GM12878 (cell line): ENCODE measurements around the gene DKK1. TPM values are rescaled to one million over a fixed set of nuclear protein-coding genes. Genes with fewer than 3 reads are reported as not detected.

ENCODE experiments used
- ATAC-seq: fragments of 200-7000 bp; cut with Tn5 transposase; 3 replicates; pipeline ENCODE4 v1.9.1; 2020; ENCODE audit warnings: mild to moderate bottlenecking, moderate library complexity
- BruUV-seq: library from RNA; stranded (reverse); fragments of 400-500 nt; replicated peaks from 2 replicates; lab custom pipeline; 2021; lab: Mats Ljungman, UMichigan
- CTCF ChIA-PET: fragments of 300-600 bp; sonication (Branson Sonifier 250); formaldehyde crosslinking; extraction: SDS; loops from one replicate; lab custom pipeline; 2021; ENCODE audit warnings: inconsistent platforms; lab: Yijun Ruan, JAX
- POLR2A ChIA-PET: fragments of 350-600 bp; formaldehyde crosslinking; extraction: SDS; loops from one replicate; lab custom pipeline; 2021; ENCODE audit warnings: inconsistent platforms; lab: Charles Lee
- RAD21 ChIA-PET: fragments of 300-600 bp; sonication (Branson Sonifier 250); formaldehyde crosslinking; loops from one replicate; lab custom pipeline; 2023; ENCODE audit warnings: antibody characterized with exemption; ENCODE audit not compliant: unreplicated experiment; lab: Charles Lee
- SMC1A ChIA-PET: fragments of 300-600 bp; sonication (Branson Sonifier 250); formaldehyde crosslinking; loops from one replicate; lab custom pipeline; 2023; ENCODE audit not compliant: unreplicated experiment, uncharacterized antibody; lab: Charles Lee
- DNase-seq: peaks from one replicate; pipeline ENCODE4 v3.0.0-alpha.2; 2011; ENCODE audit warnings: low read depth, low spot score
- FAIRE-seq: peaks from 3 replicates; lab custom pipeline; 2011; peaks lifted over from hg19 to GRCh38; lab: Jason Lieb, UNC
- H2AFZ ChIP-seq: 2 replicates; pipeline ENCODE4 v1.6.0; 2011; ENCODE audit warnings: low read depth, low read length, control low read depth; ENCODE audit not compliant: control insufficient read depth
- H3K27ac ChIP-seq: 2 replicates; pipeline ENCODE4 v1.5.1; 2011; ENCODE audit warnings: control low read depth; ENCODE audit not compliant: control insufficient read depth, insufficient read depth
- H3K27me3 ChIP-seq, 2 experiments: replicated peaks in 1 of 2; 2 replicates each; pipeline versions ENCODE4 v1.6.0 to v1.6.1; 2011; ENCODE audit warnings: low read length in 1 of 2; ENCODE audit not compliant: control insufficient read depth in 2 of 2, insufficient read depth in 2 of 2
- H3K36me3 ChIP-seq, 2 experiments: 2 replicates each; pipeline ENCODE4 v1.5.1; 2011; ENCODE audit warnings: low read length in 1 of 2; ENCODE audit not compliant: control insufficient read depth in 2 of 2, insufficient read depth in 2 of 2
- H3K4me1 ChIP-seq: 2 replicates; pipeline ENCODE4 v1.6.1; 2011; ENCODE audit warnings: mild to moderate bottlenecking, low read length, moderate library complexity, mixed read lengths; ENCODE audit not compliant: control insufficient read depth, insufficient read depth
- H3K4me2 ChIP-seq: 2 replicates; pipeline ENCODE4 v1.6.0; 2011; ENCODE audit warnings: control low read depth; ENCODE audit not compliant: control insufficient read depth, insufficient read depth
- H3K4me3 ChIP-seq: fragments of 200-600 bp; sonication (generic); 2 replicates; pipeline ENCODE4 v1.5.1; 2016
- H3K79me2 ChIP-seq: 2 replicates; pipeline ENCODE4 v1.6.0; 2011; ENCODE audit warnings: low read length; ENCODE audit not compliant: control insufficient read depth, insufficient read depth
- H3K9ac ChIP-seq: 2 replicates; pipeline ENCODE4 v1.8.0; 2011; ENCODE audit warnings: low read length, control low read depth, mixed read lengths; ENCODE audit not compliant: control insufficient read depth, insufficient read depth
- H3K9me3 ChIP-seq: replicated peaks from 3 replicates; pipeline ENCODE4 v1.5.1; 2011; ENCODE audit warnings: mild to moderate bottlenecking, low read length; ENCODE audit not compliant: control insufficient read depth, insufficient read depth
- H4K20me1 ChIP-seq: 2 replicates; pipeline ENCODE4 v1.6.0; 2011; ENCODE audit not compliant: control insufficient read depth, insufficient read depth
- ATF7 ChIP-seq: fragments of 450-650 bp; IDR thresholded peaks from 2 replicates; pipeline ENCODE4 v1.6.1; 2016; ENCODE audit warnings: low read depth, mild to moderate bottlenecking
- MEF2A ChIP-seq: IDR thresholded peaks from 2 replicates; pipeline ENCODE4 v1.6.1; 2011; ENCODE audit warnings: low read depth, mild to moderate bottlenecking, low read length, moderate library complexity; ENCODE audit not compliant: insufficient read depth
- POU2F2 ChIP-seq: IDR thresholded peaks from 3 replicates; pipeline ENCODE4 v1.6.1; 2011; ENCODE audit warnings: low read depth, mild to moderate bottlenecking, low read length, borderline replicate concordance
- RFX5 ChIP-seq: IDR thresholded peaks from 2 replicates; pipeline ENCODE4 v1.6.1; 2011; ENCODE audit warnings: low read depth, low read length, improper control_type of control experiment
- SMC3 ChIP-seq: IDR thresholded peaks from 2 replicates; pipeline ENCODE4 v1.6.1; 2011; ENCODE audit warnings: low read length, improper control_type of control experiment, borderline replicate concordance
- WGBS: methylation state at CpG from one replicate; pipeline ENCODE4 v1.1.6; 2016; ENCODE audit warnings: low lambda C conversion rate; ENCODE audit not compliant: insufficient replicate concordance, insufficient coverage; ENCODE audit errors: missing lambda C conversion rate; 5-methylcytosine and 5-hydroxymethylcytosine counted together
- in situ Hi-C: fragments of 300-500 bp; cut with MboI; formaldehyde crosslinking; loops from 9 replicates; pipeline ENCODE4 v1.14.3; 2018; ENCODE audit warnings: mixed read lengths
- intact Hi-C: fragments of 100-400 bp; cut with micrococcal nuclease; formaldehyde crosslinking; loops from one replicate; pipeline ENCODE4 v1.14.2; 2022; ENCODE audit not compliant: unreplicated experiment
- polyA plus RNA-seq, 11 experiments: library from polyadenylated mRNA; depleted of rRNA in 4 of 11; unstranded in 6 of 11; stranded (reverse) in 5 of 11; fragments of >200 nt; fragmentation: Nextera tagmentation in 4 of 11; fragmentation: Illumina TruSeq in 1 of 11; extraction: Ambion mirVana in 4 of 11; extraction: Trizol in 1 of 11; gene quantifications; 1 replicate in 1 of 11; 2 replicates in 10 of 11; pipeline versions ENCODE4 v1.2.1 to v1.2.3, GENCODE V29; 2011 to 2016; ENCODE audit warnings: inconsistent platforms in 2 of 11, missing spikeins in 2 of 11, low read depth in 1 of 11
- total RNA-seq, 4 experiments: library from RNA; depleted of rRNA in 3 of 4; stranded (reverse); fragments of >200 nt in 3 of 4; fragmentation: Illumina TruSeq in 1 of 4; extraction: Trizol in 1 of 4; gene quantifications; 2 replicates each; pipeline versions ENCODE4 v1.2.1 to v1.2.3, GENCODE V29; 2013 to 2021
- TF ChIP-seq, protein P1 (sequence below), 3 experiments: IDR thresholded peaks in 2 of 3; conservative IDR thresholded peaks in 1 of 3; 2 replicates each; pipeline ENCODE4 v1.5.1; 2011; ENCODE audit warnings: low read depth in 3 of 3, low read length in 3 of 3, mild to moderate bottlenecking in 3 of 3, control low read depth in 2 of 3, moderate library complexity in 2 of 3, inconsistent platforms in 1 of 3, mixed read lengths in 1 of 3; ENCODE audit not compliant: control insufficient read depth in 2 of 3, insufficient read depth in 1 of 3; ENCODE audit errors: extremely low read depth in 1 of 3
- TF ChIP-seq, protein P2 (sequence below): fragments of 450-650 bp; IDR thresholded peaks from 2 replicates; pipeline ENCODE4 v1.6.1; 2017; ENCODE audit warnings: antibody characterized with exemption, mild to moderate bottlenecking, moderate library complexity
- TF ChIP-seq, protein P3 (sequence below): fragments of 450-650 bp; IDR thresholded peaks from 2 replicates; pipeline ENCODE4 v1.6.1; 2016; ENCODE audit warnings: mild to moderate bottlenecking

DKK1 gene
- total and polyA plus RNA-seq, 10 of the 15 experiments (the other 5 are each of a cell fraction or from before 2014, with no cell fraction given) = 0.12 to 0.77 (median 0.33) TPM; not detected in 7

DNA sequence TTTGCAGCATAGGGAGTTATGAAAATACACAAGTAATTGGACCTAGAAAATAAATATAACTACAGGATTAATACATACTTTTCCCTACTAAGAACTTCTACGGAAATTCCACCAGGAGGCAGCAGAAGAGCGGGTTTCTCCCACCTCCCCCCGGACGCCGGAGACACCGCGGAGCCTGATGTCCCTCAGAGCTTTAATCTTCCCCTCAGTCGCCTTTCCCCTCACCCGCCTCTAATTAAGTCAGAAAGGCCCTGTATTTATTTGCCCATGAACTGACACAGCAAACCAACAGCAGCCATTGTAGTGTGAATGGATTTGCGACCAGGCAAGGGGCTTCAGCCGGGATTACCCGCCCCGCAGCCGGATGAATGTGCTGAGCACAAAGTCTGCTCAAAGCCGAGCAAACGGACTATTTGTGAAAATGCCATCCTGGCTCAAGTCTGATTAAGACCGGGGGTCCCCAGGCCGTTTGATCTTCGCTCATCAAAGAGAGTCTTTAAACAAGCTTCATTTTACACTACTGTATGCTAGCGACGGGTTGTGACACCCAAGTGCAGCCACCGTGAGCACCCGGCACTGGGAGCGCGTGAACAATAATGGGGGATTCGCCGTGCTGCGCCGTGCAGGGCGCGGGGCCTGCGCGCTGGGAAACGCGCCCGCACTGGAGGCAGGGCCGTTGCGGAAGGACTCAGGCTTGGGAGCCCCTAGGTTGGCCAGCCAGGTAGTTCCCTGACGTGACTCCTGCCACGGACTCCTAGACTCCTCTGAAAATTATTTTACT lies 5.6 kb upstream of the DKK1 start (continued):
- TF ChIP-seq SMC3 = peak; percentile 60; the same call in 1 of the 2 replicates
- TF ChIP-seq, protein P1, sequence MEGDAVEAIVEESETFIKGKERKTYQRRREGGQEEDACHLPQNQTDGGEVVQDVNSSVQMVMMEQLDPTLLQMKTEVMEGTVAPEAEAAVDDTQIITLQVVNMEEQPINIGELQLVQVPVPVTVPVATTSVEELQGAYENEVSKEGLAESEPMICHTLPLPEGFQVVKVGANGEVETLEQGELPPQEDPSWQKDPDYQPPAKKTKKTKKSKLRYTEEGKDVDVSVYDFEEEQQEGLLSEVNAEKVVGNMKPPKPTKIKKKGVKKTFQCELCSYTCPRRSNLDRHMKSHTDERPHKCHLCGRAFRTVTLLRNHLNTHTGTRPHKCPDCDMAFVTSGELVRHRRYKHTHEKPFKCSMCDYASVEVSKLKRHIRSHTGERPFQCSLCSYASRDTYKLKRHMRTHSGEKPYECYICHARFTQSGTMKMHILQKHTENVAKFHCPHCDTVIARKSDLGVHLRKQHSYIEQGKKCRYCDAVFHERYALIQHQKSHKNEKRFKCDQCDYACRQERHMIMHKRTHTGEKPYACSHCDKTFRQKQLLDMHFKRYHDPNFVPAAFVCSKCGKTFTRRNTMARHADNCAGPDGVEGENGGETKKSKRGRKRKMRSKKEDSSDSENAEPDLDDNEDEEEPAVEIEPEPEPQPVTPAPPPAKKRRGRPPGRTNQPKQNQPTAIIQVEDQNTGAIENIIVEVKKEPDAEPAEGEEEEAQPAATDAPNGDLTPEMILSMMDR (IDR thresholded peaks at IDR 0.05 in 2 of 3, conservative IDR thresholded peaks at IDR 0.05 in 1 of 3; ENCODE audit: control insufficient read depth in 2 of 3, extremely low read depth in 1 of 3, insufficient read depth in 1 of 3, low read depth in 3 of 3, low read length in 3 of 3) = peak; percentile 36 to 52 (median 49); a peak in 5 of 6 replicates

DNA sequence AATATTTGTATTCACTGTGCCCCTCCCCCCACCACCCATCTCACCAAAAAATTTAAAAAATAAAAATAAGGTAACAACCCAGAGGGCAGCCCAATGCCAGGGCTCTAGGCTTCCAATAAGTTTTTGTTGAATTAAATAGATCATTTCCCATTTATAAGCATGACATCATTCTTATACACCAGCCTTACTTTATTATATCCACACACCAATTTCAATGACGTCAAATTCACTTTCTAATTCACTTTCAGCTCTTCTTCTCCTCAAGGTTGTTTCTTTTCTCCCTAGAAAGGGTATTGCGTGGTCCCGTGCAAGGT lies 1.2 kb upstream of the DKK1 start:
- ChIA-PET SMC1A (interaction anchor here (1.4 kb wide), 1 partner anchor 10 kb away, joined by 4 read pairs; no protein-coding TSS in a partner anchor), RAD21 (no interaction called here), POLR2A (no interaction called here), CTCF (interaction anchor here (1.0 kb wide), 1 partner anchor 175 kb away, joined by 3 read pairs; no protein-coding TSS in a partner anchor)
- intact Hi-C loops (no loop called here), in situ Hi-C loops (loop anchor here (10.0 kb wide), 1 partner anchor 172 kb away; no protein-coding TSS in a partner anchor)
- Histone ChIP-seq H3K36me3 (no peaks in the 10 kb centered on the region), H3K27ac (no peak overlapping the region), H2AFZ (no peak overlapping the region), H3K4me1 (no peaks in the 10 kb centered on the region), H3K9ac (no peak overlapping the region), H4K20me1 (no peaks in the 10 kb centered on the region), H3K79me2 (no peaks in the 10 kb centered on the region), H3K4me3 (no peak overlapping the region), H3K9me3 (no peaks in the 10 kb centered on the region), H3K4me2 (no peak overlapping the region), H3K27me3 (peaks cover 7 to 8% of the 10 kb centered on the region in 2 experiments)
- no peak for FAIRE-seq
- DNase-seq = no peak
- TF ChIP-seq RFX5 = no peak
- TF ChIP-seq POU2F2 = no peak
- TF ChIP-seq ATF7 = peak; percentile 18; the same call in 1 of the 2 replicates
- TF ChIP-seq, protein P2, sequence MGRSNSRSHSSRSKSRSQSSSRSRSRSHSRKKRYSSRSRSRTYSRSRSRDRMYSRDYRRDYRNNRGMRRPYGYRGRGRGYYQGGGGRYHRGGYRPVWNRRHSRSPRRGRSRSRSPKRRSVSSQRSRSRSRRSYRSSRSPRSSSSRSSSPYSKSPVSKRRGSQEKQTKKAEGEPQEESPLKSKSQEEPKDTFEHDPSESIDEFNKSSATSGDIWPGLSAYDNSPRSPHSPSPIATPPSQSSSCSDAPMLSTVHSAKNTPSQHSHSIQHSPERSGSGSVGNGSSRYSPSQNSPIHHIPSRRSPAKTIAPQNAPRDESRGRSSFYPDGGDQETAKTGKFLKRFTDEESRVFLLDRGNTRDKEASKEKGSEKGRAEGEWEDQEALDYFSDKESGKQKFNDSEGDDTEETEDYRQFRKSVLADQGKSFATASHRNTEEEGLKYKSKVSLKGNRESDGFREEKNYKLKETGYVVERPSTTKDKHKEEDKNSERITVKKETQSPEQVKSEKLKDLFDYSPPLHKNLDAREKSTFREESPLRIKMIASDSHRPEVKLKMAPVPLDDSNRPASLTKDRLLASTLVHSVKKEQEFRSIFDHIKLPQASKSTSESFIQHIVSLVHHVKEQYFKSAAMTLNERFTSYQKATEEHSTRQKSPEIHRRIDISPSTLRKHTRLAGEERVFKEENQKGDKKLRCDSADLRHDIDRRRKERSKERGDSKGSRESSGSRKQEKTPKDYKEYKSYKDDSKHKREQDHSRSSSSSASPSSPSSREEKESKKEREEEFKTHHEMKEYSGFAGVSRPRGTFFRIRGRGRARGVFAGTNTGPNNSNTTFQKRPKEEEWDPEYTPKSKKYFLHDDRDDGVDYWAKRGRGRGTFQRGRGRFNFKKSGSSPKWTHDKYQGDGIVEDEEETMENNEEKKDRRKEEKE = no peak
- TF ChIP-seq MEF2A = no peak
- TF ChIP-seq, protein P3, sequence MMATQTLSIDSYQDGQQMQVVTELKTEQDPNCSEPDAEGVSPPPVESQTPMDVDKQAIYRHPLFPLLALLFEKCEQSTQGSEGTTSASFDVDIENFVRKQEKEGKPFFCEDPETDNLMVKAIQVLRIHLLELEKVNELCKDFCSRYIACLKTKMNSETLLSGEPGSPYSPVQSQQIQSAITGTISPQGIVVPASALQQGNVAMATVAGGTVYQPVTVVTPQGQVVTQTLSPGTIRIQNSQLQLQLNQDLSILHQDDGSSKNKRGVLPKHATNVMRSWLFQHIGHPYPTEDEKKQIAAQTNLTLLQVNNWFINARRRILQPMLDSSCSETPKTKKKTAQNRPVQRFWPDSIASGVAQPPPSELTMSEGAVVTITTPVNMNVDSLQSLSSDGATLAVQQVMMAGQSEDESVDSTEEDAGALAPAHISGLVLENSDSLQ = no peak
- WGBS = 0% methylated on average over 3 of the region's 3 CpGs
- BruUV-seq = no TSS peak
- ATAC-seq = no peak
